Natural killer cell (primary cell): ENCODE results near the gene TEPSIN. TPM values are rescaled to one million over a fixed set of nuclear protein-coding genes. Genes with fewer than 3 reads are reported as not detected.

Experiments used
- ATAC-seq, 3 donors: fragments of 150-1000 bp in 2 of 3; fragments of 200-7000 bp in 1 of 3; cut with Tn5 transposase; 1 replicate in 1 of 3; 2 replicates in 2 of 3; pipeline ENCODE4 v1.10.0; 2021; ENCODE audit warnings: mild to moderate bottlenecking in 2 of 3, moderate library complexity in 2 of 3
- DNase-seq, 2 donors: peaks; one replicate each; pipeline versions ENCODE4 v3.0.0 to v3.0.0-alpha.2; 2013 to 2021; ENCODE audit warnings: mixed read lengths in 1 of 2
- H3K27ac ChIP-seq: one replicate; pipeline ENCODE4 v1.5.1; 2013; ENCODE audit warnings: mild to moderate bottlenecking, low read length
- H3K27me3 ChIP-seq: one replicate; pipeline ENCODE4 v1.6.1; 2013; ENCODE audit warnings: low read length; ENCODE audit not compliant: control insufficient read depth, insufficient read depth
- H3K36me3 ChIP-seq: one replicate; pipeline ENCODE4 v1.6.1; 2013; ENCODE audit warnings: low read length; ENCODE audit not compliant: control insufficient read depth, insufficient read depth
- H3K4me1 ChIP-seq: one replicate; pipeline ENCODE4 v1.6.1; 2013; ENCODE audit warnings: low read length; ENCODE audit not compliant: control insufficient read depth, insufficient read depth
- H3K4me3 ChIP-seq: one replicate; pipeline ENCODE4 v1.5.1; 2013; ENCODE audit warnings: low read length
- H3K9me3 ChIP-seq: one replicate; pipeline ENCODE4 v1.6.1; 2013; ENCODE audit warnings: low read length; ENCODE audit not compliant: control insufficient read depth, insufficient read depth
- H3K27ac Mint-ChIP-seq, 2 donors: one replicate each; pipeline ENCODE4 v1.8.0; 2022; ENCODE audit warnings: mild to moderate bottlenecking in 2 of 2, mixed read lengths in 2 of 2, moderate library complexity in 1 of 2
- H3K27me3 Mint-ChIP-seq, 2 donors: one replicate each; pipeline ENCODE4 v1.8.0; 2022; ENCODE audit warnings: low read depth in 2 of 2, mixed read lengths in 2 of 2
- H3K36me3 Mint-ChIP-seq: one replicate; pipeline ENCODE4 v1.8.0; 2022; ENCODE audit warnings: mixed read lengths
- H3K4me1 Mint-ChIP-seq, 2 donors: one replicate each; pipeline ENCODE4 v1.8.0; 2022; ENCODE audit warnings: mixed read lengths in 2 of 2
- H3K4me3 Mint-ChIP-seq: one replicate; pipeline ENCODE4 v1.8.0; 2022; ENCODE audit warnings: mild to moderate bottlenecking, moderate library complexity, mixed read lengths
- H3K9me3 Mint-ChIP-seq, 2 donors: one replicate each; pipeline ENCODE4 v1.8.0; 2022; ENCODE audit warnings: mixed read lengths in 2 of 2
- WGBS: methylation state at CpG from one replicate; pipeline ENCODE4 v1.1.7; 2013; ENCODE audit warnings: missing lambda C conversion rate; ENCODE audit not compliant: insufficient coverage; 5-methylcytosine and 5-hydroxymethylcytosine counted together
- intact Hi-C: fragments of 100-400 bp; cut with micrococcal nuclease; formaldehyde crosslinking; loops from one replicate; pipeline ENCODE4 v1.14.2; 2022
- total RNA-seq, 4 donors: library from RNA; stranded (reverse); fragments of 120-200 nt in 1 of 4; gene quantifications; one replicate each; pipeline versions ENCODE4 v1.2.3 to v1.2.4, GENCODE V29; 2013 to 2022
- TF ChIP-seq, protein P1 (sequence below): fragments of 200-600 bp; IDR thresholded peaks from one replicate; pipeline ENCODE4 v1.8.0; 2022; ENCODE audit warnings: antibody characterized with exemption

Gene TEPSIN
- total RNA-seq, 3 donors from 2014 or later (not counting 1 experiment from before 2014, with no cell fraction given), result 89.8 to 137 (median 126) TPM

GRCh38 chr17:81221371-81221841 lies 17.4 kb downstream of the TEPSIN start:
- TF ChIP-seq, protein P1, sequence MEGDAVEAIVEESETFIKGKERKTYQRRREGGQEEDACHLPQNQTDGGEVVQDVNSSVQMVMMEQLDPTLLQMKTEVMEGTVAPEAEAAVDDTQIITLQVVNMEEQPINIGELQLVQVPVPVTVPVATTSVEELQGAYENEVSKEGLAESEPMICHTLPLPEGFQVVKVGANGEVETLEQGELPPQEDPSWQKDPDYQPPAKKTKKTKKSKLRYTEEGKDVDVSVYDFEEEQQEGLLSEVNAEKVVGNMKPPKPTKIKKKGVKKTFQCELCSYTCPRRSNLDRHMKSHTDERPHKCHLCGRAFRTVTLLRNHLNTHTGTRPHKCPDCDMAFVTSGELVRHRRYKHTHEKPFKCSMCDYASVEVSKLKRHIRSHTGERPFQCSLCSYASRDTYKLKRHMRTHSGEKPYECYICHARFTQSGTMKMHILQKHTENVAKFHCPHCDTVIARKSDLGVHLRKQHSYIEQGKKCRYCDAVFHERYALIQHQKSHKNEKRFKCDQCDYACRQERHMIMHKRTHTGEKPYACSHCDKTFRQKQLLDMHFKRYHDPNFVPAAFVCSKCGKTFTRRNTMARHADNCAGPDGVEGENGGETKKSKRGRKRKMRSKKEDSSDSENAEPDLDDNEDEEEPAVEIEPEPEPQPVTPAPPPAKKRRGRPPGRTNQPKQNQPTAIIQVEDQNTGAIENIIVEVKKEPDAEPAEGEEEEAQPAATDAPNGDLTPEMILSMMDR, result no peak
- no peaks in the 10 kb centered on the region for H3K27me3 Mint-ChIP-seq
- peaks cover 13 to 18% of the 10 kb centered on the region in 2 donors for H3K4me1 Mint-ChIP-seq
- peaks cover 22% of the 10 kb centered on the region for H3K4me1 ChIP-seq
- H3K4me3 ChIP-seq, result no peak overlapping the region
- H3K36me3 ChIP-seq, result no peaks in the 10 kb centered on the region
- H3K4me3 Mint-ChIP-seq, result peak overlapping the region; percentile 26
- H3K27ac Mint-ChIP-seq, result no peak overlapping the region
- no peaks in the 10 kb centered on the region for H3K9me3 ChIP-seq
- no peak overlapping the region for H3K27ac ChIP-seq
- H3K27me3 ChIP-seq, result no peaks in the 10 kb centered on the region
- intact Hi-C loops, result no loop called here
- no peak for DNase-seq
- no peak for ATAC-seq
- no peaks in the 10 kb centered on the region for H3K36me3 Mint-ChIP-seq
- WGBS, result 83% methylated on average over 11 of the region's 11 CpGs
- no peaks in the 10 kb centered on the region for H3K9me3 Mint-ChIP-seq

DNA sequence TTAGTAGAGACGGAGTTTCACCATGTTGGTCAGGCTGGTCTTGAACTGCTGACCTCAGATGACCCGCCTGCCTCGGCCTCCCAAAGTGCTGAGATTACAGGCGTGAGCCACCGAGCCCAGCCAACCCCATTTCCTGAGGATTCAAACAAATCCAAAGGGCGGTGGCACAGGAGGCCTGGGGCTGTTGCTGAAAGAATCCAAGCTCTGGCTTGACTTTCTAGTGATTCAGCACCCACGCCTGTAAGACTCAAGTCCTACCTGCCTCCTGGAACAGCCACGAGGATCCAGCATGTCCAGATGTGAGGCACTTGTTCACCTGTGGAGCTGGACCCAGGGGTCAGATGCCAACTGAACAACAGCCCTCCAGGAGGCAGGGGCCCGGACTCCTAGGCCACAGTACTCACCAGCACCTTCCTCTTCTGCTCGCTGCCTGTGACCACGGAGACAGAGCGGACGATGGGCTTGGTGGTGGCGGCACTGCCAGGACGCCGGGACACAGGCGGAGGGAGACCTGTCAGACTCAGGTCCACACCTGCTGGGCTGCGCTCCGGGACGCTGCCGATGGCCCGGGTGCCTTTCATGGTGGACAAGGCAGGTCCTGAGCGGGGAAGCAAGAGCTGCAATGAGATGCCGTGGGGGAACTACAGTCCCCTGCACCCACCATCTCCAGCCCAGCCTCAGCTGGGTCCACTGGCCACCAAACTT lies 19.2 kb downstream of the TEPSIN start:
- H3K27ac Mint-ChIP-seq, result no peak overlapping the region
- Histone ChIP-seq H3K4me1 (peaks cover 22% of the 10 kb centered on the region), H3K27ac (no peak overlapping the region), H3K27me3 (no peaks in the 10 kb centered on the region), H3K4me3 (no peak overlapping the region), H3K9me3 (no peaks in the 10 kb centered on the region), H3K36me3 (no peaks in the 10 kb centered on the region)
- peaks cover 13 to 18% of the 10 kb centered on the region in 2 donors for H3K4me1 Mint-ChIP-seq
- 97% methylated on average over 24 of the region's 24 CpGs for WGBS
- intact Hi-C loops, result no loop called here
- TF ChIP-seq, protein P1, result no peak
- no peaks in the 10 kb centered on the region for H3K27me3 Mint-ChIP-seq
- no peak overlapping the region for H3K4me3 Mint-ChIP-seq
- DNase-seq (no peak), ATAC-seq (no peak)
- H3K36me3 Mint-ChIP-seq, result no peaks in the 10 kb centered on the region
- H3K9me3 Mint-ChIP-seq, result no peaks in the 10 kb centered on the region

DNA sequence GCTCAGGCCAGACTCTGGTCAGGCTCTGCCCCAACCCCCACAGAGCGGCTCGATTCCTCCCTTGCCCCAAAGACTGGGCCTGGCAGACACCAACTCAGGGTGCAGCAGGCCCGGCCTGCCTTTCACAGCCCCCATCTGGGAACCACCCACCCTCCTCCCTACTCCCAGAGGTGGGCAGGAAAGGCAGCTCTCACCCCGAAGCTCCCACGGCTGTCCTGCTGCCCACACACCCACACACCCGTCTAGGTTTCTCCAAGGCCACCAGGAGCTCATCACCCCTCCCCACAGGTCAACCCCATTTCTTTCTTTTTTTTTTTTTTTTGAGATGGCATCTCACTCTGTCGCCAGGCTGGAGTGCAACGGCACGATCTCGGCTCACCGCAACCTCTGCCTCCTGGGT lies 19.9 kb downstream of the TEPSIN start:
- Mint-ChIP-seq H3K9me3 (no peaks in the 10 kb centered on the region), H3K4me3 (no peak overlapping the region), H3K36me3 (no peaks in the 10 kb centered on the region), H3K27ac (no peak overlapping the region), H3K4me1 (peaks cover 12 to 18% of the 10 kb centered on the region in 2 donors), H3K27me3 (no peaks in the 10 kb centered on the region)
- intact Hi-C loops, result no loop called here
- Histone ChIP-seq H3K36me3 (no peaks in the 10 kb centered on the region), H3K27me3 (no peaks in the 10 kb centered on the region), H3K27ac (no peak overlapping the region), H3K9me3 (no peaks in the 10 kb centered on the region), H3K4me3 (no peak overlapping the region), H3K4me1 (peaks cover 21% of the 10 kb centered on the region)
- TF ChIP-seq, protein P1, result no peak
- ATAC-seq (no peak), DNase-seq (no peak)
- 92% methylated on average over 11 of the region's 11 CpGs for WGBS

DNA sequence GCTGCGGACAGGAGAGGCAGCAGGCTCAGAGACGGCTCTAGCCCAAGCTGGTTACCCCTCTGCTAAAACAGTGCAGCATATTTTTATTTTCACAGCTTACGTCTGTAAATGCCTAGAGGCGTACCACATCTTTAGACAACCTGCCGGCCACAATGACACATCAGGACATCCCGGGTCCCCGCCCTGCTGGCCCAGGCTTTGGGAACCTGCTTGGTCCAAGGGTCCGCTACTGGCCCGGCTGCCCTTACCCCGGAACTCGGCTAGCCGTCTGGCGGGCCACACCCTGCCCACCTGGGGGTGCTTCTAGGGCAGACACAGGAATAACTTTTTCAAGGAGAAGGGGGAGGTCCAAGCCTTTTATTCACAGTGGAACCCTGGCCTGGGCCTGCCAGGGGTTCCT lies 20.4 kb downstream of the TEPSIN start:
- no peaks in the 10 kb centered on the region for H3K27me3 ChIP-seq
- Mint-ChIP-seq H3K9me3 (no peaks in the 10 kb centered on the region), H3K36me3 (no peaks in the 10 kb centered on the region), H3K27ac (no peak overlapping the region), H3K27me3 (no peaks in the 10 kb centered on the region), H3K4me1 (peaks cover 7 to 12% of the 10 kb centered on the region in 2 donors), H3K4me3 (no peak overlapping the region)
- ATAC-seq (no peak), DNase-seq (no peak)
- peaks cover 16% of the 10 kb centered on the region for H3K4me1 ChIP-seq
- 89% methylated on average over 13 of the region's 13 CpGs for WGBS
- H3K27ac ChIP-seq, result no peak overlapping the region
- TF ChIP-seq, protein P1, result no peak
- intact Hi-C loops, result no loop called here
- H3K36me3 ChIP-seq, result no peaks in the 10 kb centered on the region
- H3K9me3 ChIP-seq, result no peaks in the 10 kb centered on the region
- H3K4me3 ChIP-seq, result no peak overlapping the region
